ENCODE measurements around the gene SNAP91.
"Not testable (repeated sequence)": the region's sequence is repeated elsewhere in the genome, so short reads cannot be mapped to it uniquely, and the experiment has no call there.

DNA sequence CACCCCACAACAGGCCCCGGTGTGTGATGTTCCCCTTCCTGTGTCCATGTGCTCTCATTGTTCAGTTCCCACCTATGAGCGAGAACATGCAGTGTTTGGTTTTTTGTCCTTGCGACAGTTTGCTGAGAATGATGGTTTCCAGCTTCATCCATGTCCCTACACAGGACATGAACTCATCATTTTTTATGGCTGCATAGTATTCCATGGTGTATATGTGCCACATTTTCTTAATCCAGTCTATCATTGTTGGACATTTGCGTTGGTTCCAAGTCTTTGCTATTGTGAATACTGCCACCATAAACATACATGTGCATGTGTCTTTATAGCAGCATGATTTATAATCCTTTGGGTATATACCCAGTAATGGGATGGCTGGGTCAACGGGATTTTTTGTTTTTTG lies 43.5 kb upstream of the SNAP91 start:
- TF ChIP-seq, protein P1, sequence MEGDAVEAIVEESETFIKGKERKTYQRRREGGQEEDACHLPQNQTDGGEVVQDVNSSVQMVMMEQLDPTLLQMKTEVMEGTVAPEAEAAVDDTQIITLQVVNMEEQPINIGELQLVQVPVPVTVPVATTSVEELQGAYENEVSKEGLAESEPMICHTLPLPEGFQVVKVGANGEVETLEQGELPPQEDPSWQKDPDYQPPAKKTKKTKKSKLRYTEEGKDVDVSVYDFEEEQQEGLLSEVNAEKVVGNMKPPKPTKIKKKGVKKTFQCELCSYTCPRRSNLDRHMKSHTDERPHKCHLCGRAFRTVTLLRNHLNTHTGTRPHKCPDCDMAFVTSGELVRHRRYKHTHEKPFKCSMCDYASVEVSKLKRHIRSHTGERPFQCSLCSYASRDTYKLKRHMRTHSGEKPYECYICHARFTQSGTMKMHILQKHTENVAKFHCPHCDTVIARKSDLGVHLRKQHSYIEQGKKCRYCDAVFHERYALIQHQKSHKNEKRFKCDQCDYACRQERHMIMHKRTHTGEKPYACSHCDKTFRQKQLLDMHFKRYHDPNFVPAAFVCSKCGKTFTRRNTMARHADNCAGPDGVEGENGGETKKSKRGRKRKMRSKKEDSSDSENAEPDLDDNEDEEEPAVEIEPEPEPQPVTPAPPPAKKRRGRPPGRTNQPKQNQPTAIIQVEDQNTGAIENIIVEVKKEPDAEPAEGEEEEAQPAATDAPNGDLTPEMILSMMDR (conservative IDR thresholded peaks at IDR 0.05) = not testable (repeated sequence)
- TF ChIP-seq ZFX (IDR thresholded peaks at IDR 0.05) = not testable (repeated sequence)

All from C4-2B (cell line).